GM18909 (cell line): ENCODE results near the gene RPL27A.

Experiments used
- ATAC-seq: cut with Tn5 transposase; IDR thresholded peaks from one replicate; pipeline ENCODE4 v1.9.1; 2021; ENCODE audit warnings: mild to moderate bottlenecking; ENCODE audit not compliant: unreplicated experiment, poor library complexity

Gene RPL27A

DNA sequence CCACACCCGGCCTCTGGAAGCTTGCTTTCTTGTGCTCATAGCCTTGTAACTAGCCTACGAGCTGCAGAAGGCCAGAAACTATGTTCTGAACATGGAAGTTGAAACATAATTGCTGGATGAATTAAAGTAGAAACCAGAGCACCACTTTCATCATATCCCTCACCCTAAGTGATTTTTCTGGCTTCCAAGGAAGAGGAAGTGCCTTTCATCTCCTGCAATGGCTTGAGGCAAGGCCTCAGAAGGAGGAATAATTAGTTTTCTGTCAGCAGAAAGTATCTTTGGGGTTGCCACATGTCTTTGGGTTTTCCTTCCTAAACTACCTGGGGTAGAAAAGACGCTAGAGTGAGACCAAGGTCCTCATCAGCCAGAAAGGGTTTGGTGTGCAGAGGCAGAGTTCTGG, 14.5 kb downstream of the RPL27A start:
- no peak for ATAC-seq

- no peak for ATAC-seq
Observed at GRCh38 chr11:8698379-8698851, 15.8 kb downstream of the RPL27A start.

- ATAC-seq: no peak
Observed at GRCh38 chr11:8698917-8699441, 16.4 kb downstream of the RPL27A start.

DNA sequence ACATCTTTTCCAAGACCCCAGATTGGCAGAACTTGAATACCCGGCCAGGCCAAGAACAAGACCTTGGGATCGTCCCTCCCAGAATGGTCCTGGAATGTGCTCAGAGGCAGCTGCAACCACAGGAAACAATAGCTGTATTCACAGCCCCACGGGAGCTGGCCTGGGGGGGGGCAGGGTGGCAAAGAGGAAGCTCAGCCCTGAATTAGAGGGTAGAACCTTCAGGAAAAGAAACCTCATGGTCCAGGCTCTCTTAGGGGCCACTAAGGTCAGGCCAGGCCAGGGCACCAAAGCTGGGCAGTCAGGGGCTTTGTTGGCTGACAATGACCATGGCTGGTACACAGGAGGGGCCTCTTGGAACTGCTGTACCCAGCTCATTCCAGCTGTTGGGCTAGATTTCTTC, 17.3 kb downstream of the RPL27A start:
- ATAC-seq: no peak

DNA sequence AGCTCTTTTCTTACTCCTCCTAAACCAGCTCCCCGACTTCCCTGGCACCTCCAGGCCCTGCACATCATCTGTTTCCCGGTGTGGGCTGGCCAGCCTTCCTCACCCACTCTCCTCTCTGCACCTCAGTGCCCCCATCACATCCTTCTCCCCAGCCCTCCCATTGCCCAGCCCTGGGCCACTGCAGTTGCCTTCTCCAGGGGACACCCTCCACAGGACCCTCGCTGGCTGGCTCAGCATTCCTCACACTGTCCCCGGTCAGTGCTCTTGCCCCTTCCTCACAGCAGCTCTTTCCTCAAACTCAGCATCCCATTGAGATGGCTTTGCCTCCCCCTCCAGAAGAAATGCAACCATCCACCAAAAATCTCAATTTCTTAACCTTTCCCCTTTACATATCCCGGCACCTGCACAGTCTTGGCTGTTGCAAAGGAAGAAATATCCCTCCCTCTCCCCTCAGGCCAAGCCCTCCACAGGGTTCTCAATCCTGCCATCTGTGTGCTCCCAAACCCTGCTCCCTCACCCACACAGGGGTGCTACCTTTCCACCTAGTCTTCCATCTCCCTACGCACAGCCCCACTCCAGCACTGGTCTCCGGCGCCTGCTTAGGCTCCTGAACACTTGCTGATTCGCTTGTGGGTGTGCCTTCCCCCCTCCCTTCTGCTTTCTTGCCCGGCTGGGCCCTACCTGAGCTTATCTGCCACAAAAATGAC, 19.5 kb downstream of the RPL27A start:
- ATAC-seq: no peak

- no peak for ATAC-seq
Observed at GRCh38 chr11:8702598-8702915, 20.0 kb downstream of the RPL27A start.

DNA sequence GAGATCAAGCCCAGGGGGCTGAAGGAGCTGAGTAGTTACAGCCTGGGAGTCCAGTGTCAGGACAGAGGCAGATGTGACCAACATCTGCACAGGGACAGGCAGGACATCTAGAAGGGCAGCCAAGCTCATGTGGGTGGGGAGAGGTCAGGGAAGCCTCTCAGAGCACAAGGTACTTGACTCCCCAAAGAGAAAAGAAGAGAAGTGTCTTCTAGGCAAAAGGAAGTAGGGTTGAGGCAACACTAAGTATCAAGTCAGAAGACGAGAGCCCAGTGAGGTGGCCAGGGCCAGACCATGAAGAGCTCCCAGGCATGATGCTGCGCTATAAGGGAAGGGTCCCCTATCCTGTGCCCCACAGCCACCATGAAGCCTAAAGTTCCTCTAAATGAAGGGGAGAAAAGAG, 21.5 kb downstream of the RPL27A start:
- ATAC-seq: no peak

DNA sequence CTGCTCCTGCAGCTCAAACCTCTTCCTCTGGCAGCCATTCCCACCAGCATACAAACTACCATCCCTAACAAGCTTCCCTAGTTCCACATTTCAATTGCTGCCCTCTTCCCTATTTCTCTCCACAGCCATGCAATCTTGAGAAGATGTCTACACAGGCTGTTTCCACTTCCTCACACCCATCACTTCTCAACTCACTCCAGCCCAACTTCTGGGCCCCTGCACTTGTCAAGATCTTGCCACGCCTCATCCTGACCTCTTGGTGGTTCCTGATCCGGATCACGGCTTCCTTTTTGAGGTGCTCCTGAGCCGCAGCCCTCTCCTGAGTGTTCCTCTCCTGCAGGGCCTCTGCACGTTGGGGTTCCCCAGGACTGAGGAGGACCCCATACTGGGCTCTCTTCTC, 22.6 kb downstream of the RPL27A start:
- ATAC-seq: no peak

- no peak for ATAC-seq
Observed at GRCh38 chr11:8706673-8707432, 24.3 kb downstream of the RPL27A start.

DNA sequence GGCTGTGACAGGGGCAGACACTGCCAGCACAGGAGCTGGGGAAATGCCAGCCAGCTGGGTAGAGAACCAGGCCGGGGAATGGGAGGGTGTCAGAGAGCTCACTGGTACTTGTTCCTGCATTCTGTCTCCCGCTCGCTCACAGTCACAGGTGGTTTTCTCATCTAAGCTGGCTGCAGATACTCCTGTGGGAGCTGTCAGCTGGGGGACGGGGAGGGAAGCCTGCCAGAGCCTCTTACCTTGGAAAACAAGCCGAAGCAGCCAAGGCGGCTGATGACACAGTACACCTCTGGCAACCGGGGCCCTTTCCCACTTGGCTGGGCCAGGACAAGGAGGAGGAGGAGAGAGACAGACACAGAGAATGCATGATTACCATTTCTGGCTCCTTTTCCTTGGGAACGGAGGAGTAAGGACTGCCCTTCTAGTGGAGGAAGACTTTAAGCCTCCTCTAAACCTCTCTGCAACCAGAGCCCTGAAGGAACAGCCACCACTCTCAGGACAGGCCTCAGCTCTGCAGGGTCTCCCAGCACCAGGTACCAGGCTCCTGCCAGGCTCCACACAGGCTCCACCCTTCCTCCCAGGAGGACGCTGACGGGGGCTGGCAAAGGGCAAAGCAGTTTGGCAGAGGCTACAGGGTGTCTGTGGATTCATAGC, 25.1 kb downstream of the RPL27A start:
- no peak for ATAC-seq

GRCh38 chr11:8709002-8709672, 26.5 kb downstream of the RPL27A start:
- ATAC-seq: no peak

DNA sequence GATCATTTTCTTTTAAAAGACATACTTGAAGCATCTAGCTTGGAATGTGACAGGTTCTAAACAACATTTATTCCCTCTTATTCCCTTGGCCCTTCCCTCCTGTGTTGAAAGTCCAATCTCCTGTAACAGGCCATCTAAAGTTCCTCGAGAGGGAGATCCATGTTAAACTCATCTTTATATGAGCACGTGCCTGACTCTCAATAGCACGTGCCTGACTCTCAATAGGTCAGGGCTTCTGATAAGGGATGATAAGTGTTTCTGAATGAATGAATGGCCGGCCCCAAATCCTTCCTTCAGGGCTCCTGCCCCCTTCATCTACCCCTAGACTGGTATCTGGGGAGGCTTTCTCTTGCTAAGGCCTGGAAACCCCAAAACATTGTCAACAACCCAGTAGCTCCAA, 27.2 kb downstream of the RPL27A start:
- ATAC-seq: no peak

DNA sequence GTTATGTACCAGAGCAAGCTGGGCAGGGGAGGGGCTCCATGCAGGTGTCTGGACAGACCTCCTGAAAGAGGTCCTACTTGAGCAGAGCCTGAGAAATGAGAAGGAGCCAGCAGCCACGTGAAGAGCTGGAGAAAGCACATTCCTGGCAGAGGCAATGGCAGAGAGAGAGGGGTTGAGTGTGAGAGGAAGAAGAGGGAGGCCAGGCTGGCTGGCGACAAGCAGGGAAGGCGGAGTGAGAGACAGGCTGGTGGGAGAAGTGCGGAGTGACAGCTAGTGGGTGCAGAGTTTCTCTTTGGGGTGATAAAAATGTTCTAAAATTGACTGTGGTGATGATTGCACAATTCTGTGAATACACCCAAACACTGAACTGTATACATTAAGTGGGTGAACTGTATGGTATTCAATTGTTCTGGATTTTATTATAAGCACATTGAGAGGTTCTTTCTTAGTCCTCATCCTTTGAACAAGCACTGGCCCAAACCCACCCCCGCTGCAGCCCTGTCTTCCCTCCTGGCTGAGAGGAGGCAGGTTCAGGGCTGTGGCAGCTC, 29.4 kb downstream of the RPL27A start:
- ATAC-seq: no peak

- ATAC-seq: no peak
Observed at GRCh38 chr11:8712506-8712905, 29.9 kb downstream of the RPL27A start.

GRCh38 chr11:8713760-8714454, 31.3 kb downstream of the RPL27A start:
- no peak for ATAC-seq

DNA sequence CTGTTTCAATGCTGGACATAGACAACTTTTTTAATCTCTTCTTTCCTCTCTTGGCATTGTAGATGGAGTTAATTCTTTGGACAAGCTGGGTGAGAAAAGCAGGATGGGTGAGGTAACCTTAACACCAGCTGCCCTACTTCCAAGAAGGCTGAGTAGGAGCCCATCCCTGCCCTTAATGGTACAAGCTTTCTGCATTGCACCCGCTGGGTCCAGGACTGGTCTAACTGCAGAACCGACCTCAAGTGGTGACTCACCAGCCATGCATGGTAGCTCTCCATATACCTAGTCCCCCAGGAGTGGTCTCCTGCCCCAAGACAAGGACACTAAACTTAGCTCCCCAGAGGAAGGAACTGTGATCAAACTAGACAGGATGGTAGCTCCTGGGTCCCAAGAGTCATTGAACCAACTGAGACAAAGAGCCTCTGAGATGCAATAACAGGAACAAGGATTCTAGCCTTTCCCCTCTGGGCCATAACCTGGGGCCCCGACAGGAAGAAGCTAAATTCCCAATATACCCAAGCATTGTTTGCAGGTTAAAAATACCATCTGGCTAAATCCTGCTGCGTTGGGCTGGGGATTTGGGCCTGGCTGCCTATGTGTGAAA, 32.1 kb downstream of the RPL27A start:
- no peak for ATAC-seq

DNA sequence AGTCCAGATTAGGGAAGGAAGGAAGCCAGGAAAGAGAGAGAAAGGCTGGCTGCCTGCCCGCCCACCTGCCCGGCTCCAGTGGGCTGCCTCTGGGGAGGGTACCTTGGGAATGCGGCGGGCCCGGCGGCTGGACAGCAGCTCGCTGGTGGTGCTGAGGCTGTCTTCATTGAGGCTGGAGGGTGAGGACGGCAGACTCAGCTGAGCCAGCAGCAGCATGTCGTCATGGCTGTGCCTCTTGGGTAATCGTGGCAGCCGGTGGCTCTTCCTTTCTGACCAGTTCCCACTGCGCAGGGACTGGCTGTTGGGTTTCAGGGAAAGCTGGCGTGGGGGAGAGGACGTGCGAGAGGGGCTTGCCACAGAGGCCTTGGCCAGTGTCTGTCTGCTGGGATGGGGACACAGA, 32.9 kb downstream of the RPL27A start:
- ATAC-seq: no peak

DNA sequence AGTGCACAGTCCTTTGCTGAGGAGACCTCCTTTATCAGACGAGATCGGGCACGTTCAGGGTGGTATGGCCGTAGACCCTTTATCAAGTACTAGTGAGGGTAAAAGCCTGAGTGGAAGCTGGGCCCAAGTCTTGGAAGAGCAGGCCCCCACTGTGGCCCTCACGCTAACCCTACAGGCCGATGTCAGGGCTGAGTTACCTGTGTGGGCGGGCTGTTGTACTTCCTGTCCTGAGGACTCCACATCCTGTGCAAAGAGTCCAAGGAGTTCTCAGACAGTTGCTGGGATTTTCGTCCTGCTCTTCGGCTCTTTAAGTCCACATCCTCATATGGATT, 34.9 kb downstream of the RPL27A start:
- no peak for ATAC-seq

- ATAC-seq: peak; percentile 57
Observed at GRCh38 chr11:8717876-8718753, 35.5 kb downstream of the RPL27A start.
